Activated CD8-positive, alpha-beta T cell treated with anti-CD3 and anti-CD28 coated beads for 36 hours (primary cell): ENCODE data around the gene EGFR. TPM values are rescaled to one million over a fixed set of nuclear protein-coding genes. Genes with fewer than 3 reads are reported as not detected.

ENCODE experiments used
- ATAC-seq: fragments of 200-7000 bp; cut with Tn5 transposase; one replicate; pipeline ENCODE4 v1.10.0; 2021; ENCODE audit warnings: mild to moderate bottlenecking, moderate library complexity
- CTCF ChIA-PET: fragments of 350-600 bp; sonication (Branson Sonifier 250); formaldehyde crosslinking; loops from one replicate; lab custom pipeline; 2021; ENCODE audit warnings: antibody characterized with exemption; lab: Charles Lee
- POLR2A ChIA-PET: fragments of 350-600 bp; sonication (Branson Sonifier 250); formaldehyde crosslinking; loops from one replicate; lab custom pipeline; 2021; ENCODE audit warnings: antibody characterized with exemption; lab: Charles Lee
- DNase-seq: peaks from one replicate; pipeline ENCODE4 v3.0.0-alpha.2; 2020
- H3K27ac Mint-ChIP-seq: one replicate; pipeline ENCODE4 v1.8.0; 2021; ENCODE audit warnings: mild to moderate bottlenecking, mixed read lengths
- H3K27me3 Mint-ChIP-seq: one replicate; pipeline ENCODE4 v1.8.0; 2021; ENCODE audit warnings: mixed read lengths
- H3K36me3 Mint-ChIP-seq: one replicate; pipeline ENCODE4 v1.8.0; 2021; ENCODE audit warnings: low read depth, mixed read lengths
- H3K4me1 Mint-ChIP-seq: one replicate; pipeline ENCODE4 v1.8.0; 2021; ENCODE audit warnings: low read depth, mixed read lengths
- H3K4me3 Mint-ChIP-seq: one replicate; pipeline ENCODE4 v1.8.0; 2021; ENCODE audit warnings: mild to moderate bottlenecking, moderate library complexity, mixed read lengths
- H3K9me3 Mint-ChIP-seq: one replicate; pipeline ENCODE4 v1.8.0; 2021; ENCODE audit warnings: mixed read lengths
- CTCF ChIP-seq: fragments of 200-600 bp; IDR thresholded peaks from one replicate; pipeline ENCODE4 v1.8.0; 2022; ENCODE audit warnings: antibody characterized with exemption, mild to moderate bottlenecking
- intact Hi-C: fragments of 100-400 bp; cut with micrococcal nuclease; formaldehyde crosslinking; loops from one replicate; pipeline ENCODE4 v1.10.0; 2022
- total RNA-seq, 2 experiments: library from RNA; stranded (reverse); gene quantifications; one replicate each; pipeline ENCODE4 v1.2.3, GENCODE V29; 2021

Gene EGFR
- not detected for total RNA-seq

DNA sequence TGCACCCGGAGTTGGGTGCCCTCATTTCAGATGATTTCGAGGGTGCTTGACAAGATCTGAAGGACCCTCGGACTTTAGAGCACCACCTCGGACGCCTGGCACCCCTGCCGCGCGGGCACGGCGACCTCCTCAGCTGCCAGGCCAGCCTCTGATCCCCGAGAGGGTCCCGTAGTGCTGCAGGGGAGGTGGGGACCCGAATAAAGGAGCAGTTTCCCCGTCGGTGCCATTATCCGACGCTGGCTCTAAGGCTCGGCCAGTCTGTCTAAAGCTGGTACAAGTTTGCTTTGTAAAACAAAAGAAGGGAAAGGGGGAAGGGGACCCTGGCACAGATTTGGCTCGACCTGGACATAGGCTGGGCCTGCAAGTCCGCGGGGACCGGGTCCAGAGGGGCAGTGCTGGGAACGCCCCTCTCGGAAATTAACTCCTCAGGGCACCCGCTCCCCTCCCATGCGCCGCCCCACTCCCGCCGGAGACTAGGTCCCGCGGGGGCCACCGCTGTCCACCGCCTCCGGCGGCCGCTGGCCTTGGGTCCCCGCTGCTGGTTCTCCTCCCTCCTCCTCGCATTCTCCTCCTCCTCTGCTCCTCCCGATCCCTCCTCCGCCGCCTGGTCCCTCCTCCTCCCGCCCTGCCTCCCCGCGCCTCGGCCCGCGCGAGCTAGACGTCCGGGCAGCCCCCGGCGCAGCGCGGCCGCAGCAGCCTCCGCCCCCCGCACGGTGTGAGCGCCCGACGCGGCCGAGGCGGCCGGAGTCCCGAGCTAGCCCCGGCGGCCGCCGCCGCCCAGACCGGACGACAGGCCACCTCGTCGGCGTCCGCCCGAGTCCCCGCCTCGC is at the start of gene EGFR:
TSS of gene EGFR (plus strand) at position 657 of the 830 bp plus-strand sequence. CDS start 261 bp downstream, outside the sequence.
- intact Hi-C loops: no loop called here
- H3K27me3 Mint-ChIP-seq: peaks cover 40% of the 10 kb centered on the region
- H3K27ac Mint-ChIP-seq: no peak within 1 kb of the TSS
- ATAC-seq: no peak
- no peaks in the 10 kb centered on the region for H3K9me3 Mint-ChIP-seq
- H3K36me3 Mint-ChIP-seq: no peaks in the 10 kb centered on the region
- no peak for TF ChIP-seq CTCF
- POLR2A ChIA-PET: no interaction called here
- CTCF ChIA-PET: interaction anchor here (1.3 to 2.2 kb wide), 2 partner anchors 18 to 237 kb away, joined by 3 to 6 read pairs; no protein-coding TSS in a partner anchor
- H3K4me3 Mint-ChIP-seq: no peak within 1 kb of the TSS
- H3K4me1 Mint-ChIP-seq: no peaks in the 10 kb centered on the region
- DNase-seq: no peak

DNA sequence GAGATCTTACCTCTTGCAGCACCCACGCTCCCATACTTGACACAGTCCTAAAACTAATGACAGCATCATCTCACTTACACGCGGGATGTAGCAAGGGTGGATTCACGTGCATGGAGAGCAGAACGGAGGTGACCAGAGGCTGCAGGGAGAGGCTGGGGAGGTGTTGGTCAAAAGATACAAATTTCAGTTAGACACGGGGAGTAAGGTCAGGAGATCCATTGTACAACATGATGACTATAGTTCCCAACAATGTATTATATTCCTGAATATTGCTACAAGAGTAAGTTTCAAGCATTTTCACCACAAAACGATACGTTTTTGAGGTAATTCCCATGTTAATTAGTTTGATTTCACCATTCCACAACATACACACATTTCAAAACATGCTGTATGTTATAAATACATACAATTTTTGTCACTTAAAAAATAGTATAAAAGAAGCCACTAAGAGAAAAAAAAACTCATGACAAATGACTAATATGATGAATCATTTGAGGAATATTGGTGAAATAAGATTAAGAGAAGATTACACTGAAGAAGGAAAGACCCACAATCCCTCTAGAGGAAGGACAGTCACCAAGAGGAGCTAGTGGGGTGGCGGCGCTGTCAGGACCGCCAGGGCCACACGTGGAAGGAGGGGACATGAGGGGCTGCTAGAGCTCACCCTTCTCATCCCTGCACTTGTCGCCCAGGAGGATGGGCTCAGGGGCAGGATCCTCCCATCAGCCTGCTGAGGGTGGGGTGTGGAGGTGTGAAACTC is 49.4 kb upstream of the EGFR start:
- H3K4me1 Mint-ChIP-seq: no peaks in the 10 kb centered on the region
- ATAC-seq (no peak), DNase-seq (no peak)
- H3K27me3 Mint-ChIP-seq: peaks cover 1% of the 10 kb centered on the region
- ChIA-PET CTCF (no interaction called here), POLR2A (no interaction called here)
- intact Hi-C loops: no loop called here
- TF ChIP-seq CTCF: no peak
- H3K27ac Mint-ChIP-seq: no peak overlapping the region
- no peaks in the 10 kb centered on the region for H3K36me3 Mint-ChIP-seq
- peaks cover 7% of the 10 kb centered on the region for H3K9me3 Mint-ChIP-seq
- no peak overlapping the region for H3K4me3 Mint-ChIP-seq

- H3K27ac Mint-ChIP-seq: no peak overlapping the region
- DNase-seq: no peak
- H3K27me3 Mint-ChIP-seq: peaks cover 3% of the 10 kb centered on the region
- H3K36me3 Mint-ChIP-seq: no peaks in the 10 kb centered on the region
- TF ChIP-seq CTCF: no peak
- peaks cover 7% of the 10 kb centered on the region for H3K9me3 Mint-ChIP-seq
- ChIA-PET POLR2A (interaction anchor here (0.6 kb wide), 1 partner anchor 197 kb away, joined by 4 read pairs; no protein-coding TSS in a partner anchor), CTCF (interaction anchor here (1.2 kb wide), 1 partner anchor 283 kb away, joined by 3 read pairs; no protein-coding TSS in a partner anchor)
- no peak for ATAC-seq
- H3K4me3 Mint-ChIP-seq: no peak overlapping the region
- intact Hi-C loops: no loop called here
- H3K4me1 Mint-ChIP-seq: no peaks in the 10 kb centered on the region
Measured at GRCh38 chr7:54972733-54973294, 46.0 kb upstream of the EGFR start.

- POLR2A ChIA-PET: no interaction called here
- H3K27me3 Mint-ChIP-seq: peaks cover 5% of the 10 kb centered on the region
- CTCF ChIA-PET: interaction anchor here (1.0 to 1.3 kb wide), 2 partner anchors 205 to 276 kb away, joined by 3 to 4 read pairs; no protein-coding TSS in a partner anchor
- H3K27ac Mint-ChIP-seq: no peak overlapping the region
- ATAC-seq (no peak), DNase-seq (no peak)
- TF ChIP-seq CTCF: no peak
- intact Hi-C loops: no loop called here
- no peak overlapping the region for H3K4me3 Mint-ChIP-seq
- no peaks in the 10 kb centered on the region for H3K9me3 Mint-ChIP-seq
- no peaks in the 10 kb centered on the region for H3K4me1 Mint-ChIP-seq
- H3K36me3 Mint-ChIP-seq: no peaks in the 10 kb centered on the region
Measured at GRCh38 chr7:54978364-54979116, 40.3 kb upstream of the EGFR start.
